ENCODE measurements around the gene PEX11B.
"Not testable (repeated sequence)": the region's sequence is repeated elsewhere in the genome, so short reads cannot be mapped to it uniquely, and the experiment has no call there.

PEX11B gene

DNA sequence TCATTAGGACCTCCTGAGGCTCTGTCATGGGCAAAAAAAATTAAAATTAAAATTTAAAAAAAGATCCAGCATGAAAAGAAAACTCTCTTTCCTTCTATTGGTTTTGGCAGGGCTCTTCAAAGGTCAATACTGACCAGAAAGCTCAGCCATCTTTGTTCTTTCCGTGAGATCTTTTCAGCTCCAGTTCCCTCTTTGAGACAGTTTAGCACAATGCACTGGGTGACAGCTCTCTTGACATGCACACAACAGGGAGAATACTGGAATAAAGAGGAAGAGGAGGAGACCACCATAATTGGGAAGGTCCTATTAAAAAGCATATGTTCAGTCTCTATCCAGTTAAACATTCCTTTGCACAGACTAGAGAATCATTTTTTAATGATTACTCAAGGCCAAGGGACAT, 33.0 kb upstream of the PEX11B start:
- DNase-seq, result no peak

GRCh38 chr1:145949219-145949618, 30.7 kb upstream of the PEX11B start:
- no peak for DNase-seq

- DNase-seq, result no peak
Observed at GRCh38 chr1:145947551-145947950, 29.0 kb upstream of the PEX11B start.

- DNase-seq, result no peak
Observed at GRCh38 chr1:145946477-145946986, 28.0 kb upstream of the PEX11B start.

DNA sequence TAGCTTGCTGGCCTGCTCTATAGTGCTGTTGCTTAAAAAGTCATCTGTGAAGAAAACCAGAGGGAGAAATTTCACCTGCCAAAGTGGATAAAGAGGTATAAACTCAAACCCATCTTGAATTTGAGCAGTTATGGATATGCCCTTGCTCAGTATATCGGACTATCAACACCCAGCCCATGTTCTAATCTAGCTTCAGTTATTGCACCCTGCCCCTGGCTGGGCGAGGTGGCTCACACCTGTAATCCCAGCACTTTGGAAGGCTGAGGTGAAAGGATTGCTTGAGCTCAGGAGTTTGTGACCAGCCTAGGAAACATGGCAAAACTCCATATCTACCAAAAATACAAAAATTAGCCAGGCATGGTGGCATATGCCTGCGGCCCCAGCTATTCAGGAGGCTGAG, 26.0 kb upstream of the PEX11B start:
- no peak for DNase-seq

DNA sequence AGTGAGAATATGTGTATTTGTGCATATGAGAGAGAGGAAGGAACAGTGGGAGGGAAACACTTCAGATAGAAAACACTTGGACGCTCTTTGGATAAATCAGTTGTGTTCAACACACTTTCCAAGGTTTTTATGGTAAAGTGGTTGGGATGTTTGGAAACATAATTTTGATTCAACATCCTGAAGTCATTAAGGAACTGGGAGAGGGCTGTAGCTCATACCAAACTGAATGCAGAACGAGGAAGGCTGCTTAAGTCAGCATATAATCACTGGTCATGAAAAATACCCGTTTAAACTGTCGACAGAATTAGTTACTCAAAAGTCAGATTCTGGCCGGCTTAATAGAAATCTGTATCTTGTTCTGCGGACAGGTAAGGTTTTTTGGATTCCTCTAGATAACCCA, 24.4 kb upstream of the PEX11B start:
- no peak for DNase-seq

GRCh38 chr1:145942405-145942804, 23.9 kb upstream of the PEX11B start:
- DNase-seq, result no peak

DNA sequence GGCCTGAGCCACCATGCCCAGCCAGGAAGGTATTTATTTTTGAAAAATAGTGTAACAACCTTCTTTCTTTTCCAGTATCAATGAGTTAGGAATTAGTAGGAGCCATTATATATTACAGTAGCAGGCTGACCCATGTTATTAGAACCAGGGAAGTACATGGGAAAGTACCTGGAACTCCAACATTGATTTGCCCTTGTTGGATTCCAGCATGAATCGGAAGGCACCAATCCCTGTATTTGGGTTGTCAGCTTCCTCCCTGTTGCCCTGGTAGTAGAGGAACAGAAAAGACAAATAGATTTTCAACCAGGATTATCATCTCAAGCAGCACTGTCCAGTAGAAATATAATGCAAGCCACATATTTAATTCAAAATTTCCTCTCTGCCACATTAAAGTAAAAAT, 18.9 kb upstream of the PEX11B start:
- no peak for DNase-seq

- DNase-seq, result no peak
Observed at GRCh38 chr1:145936247-145936646, 17.7 kb upstream of the PEX11B start.

DNA sequence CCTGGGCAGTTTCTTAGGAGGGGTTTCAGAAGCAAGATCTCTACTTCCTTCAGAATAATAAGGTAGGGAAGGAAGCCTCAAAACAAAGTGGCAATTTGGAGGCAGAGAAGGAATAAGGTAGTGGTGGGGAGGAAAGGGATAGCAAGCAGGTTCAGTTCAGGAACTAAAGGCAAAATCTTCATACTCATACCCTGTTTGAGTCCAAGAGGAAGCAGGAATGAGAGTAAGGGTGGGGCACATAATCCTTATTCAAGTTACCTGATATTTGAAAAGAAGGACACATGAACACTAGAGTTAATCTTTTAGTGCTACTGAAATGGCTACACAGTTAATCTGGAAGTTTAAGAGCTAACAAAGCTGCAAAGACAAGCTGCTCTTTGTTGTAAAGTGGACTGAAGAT, 17.2 kb upstream of the PEX11B start:
- no peak for DNase-seq

DNA sequence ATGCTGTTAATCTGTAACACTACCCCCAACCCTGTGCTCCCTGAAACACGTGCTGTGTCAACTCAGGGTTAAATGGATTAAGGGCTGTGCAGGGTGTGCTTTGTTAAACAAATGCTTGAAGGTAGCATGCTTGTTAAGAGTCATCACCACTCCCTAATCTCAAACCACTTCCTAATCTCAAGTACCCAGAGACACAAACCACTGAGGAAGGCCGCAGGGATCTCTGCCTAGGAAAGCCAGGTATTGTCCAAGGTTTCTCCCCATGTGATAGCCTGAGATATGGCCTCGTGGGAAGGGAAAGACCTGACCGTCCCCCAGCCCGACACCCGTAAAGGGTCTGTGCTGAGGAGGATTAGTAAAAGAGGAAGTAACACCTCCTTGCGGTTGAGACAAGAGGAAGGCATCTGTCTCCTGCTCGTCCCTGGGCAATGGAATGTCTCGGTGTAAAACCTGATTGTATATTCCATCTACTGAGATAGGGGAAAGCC, 14.0 kb upstream of the PEX11B start:
- DNase-seq, result peak; percentile 63

DNA sequence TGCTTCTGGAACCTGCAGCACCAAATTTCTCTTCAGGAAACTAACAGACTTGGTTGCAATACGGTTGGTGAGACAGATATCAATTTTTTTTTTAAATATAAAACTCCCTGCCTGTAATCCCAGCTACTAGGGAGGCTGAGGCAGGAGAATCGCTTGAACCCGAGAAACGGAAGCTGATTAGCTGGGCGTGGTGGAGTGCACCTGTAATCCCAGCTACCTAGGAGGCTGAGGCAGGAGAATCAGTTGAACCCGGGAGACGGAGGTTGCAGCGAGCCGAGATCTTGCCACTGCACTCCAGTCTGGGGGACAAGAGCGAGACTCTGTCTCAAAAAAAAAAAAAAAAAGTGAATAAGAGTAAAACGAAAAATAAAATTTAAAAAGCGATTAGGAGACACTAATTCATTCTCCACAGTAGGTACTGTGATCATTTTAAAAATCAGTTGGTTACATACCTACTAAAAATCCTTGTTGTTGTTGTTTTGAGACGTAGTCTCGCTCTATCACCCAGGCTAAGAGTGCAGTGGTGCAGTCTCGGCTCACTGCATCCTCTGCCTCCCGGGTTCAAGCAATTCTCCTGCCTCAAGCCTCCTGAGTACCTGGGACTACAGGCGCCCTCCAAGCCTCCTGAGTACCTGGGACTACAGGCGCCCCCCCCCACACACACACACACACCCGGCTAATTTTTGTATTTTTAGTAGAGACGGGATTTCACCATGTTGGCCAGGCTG, 9.6 kb upstream of the PEX11B start:
- DNase-seq, result no peak

GRCh38 chr1:145927063-145927886, 8.8 kb upstream of the PEX11B start, which contains the start of gene RBM8A:
RBM8A (minus strand) TSS chr1:145927484; CDS start chr1:145927426, 58 bp downstream.
- DNase-seq, result peak; percentile 99

DNA sequence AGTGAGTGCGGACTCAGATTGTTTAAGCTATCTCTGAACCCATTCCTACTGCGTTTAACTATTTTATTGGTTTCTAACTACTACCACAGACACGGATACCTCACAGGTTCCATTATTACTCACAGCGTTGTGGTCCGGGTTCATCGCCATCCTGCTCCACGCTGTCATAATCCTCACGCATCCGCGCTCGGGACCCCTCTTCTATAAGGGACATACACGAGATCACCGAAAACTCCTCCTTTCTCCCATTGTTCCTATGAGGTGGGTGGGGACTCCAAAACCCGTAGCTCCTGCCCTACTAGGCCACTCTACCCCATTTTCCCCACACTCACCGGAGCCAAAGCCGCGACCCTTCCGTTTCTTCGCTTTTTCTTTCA, 8.2 kb upstream of the PEX11B start:
- no peak for DNase-seq

- DNase-seq, result no peak
Observed at GRCh38 chr1:145922266-145922665, 3.7 kb upstream of the PEX11B start.

GRCh38 chr1:145920297-145920696, 1.8 kb upstream of the PEX11B start:
- DNase-seq, result not testable (repeated sequence)

GRCh38 chr1:145918992-145919939, 749 bp upstream of the PEX11B start:
- DNase-seq, result peak; percentile 24

DNA sequence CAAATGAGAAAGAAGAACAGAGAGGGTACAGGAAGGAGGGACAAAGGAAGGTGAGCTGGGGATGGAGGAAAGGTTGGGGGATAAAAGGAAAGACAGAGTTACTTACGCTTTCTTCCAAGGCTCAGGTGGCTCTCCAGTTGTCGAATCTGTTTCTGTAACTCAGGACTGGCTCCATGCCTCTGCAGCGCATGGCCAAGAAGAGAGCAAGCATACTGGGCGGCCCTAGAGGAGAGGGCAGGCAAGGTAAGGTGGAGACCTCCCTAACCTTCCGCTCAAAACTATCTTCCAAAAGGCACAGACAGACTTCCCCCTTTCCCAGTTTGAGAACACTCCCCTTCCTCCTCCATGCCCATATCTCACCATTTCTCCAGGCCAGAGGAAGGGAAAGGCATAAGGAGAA, 922 bp downstream of the PEX11B start:
- no peak for DNase-seq

GRCh38 chr1:145916745-145917144, 1.8 kb downstream of the PEX11B start:
- no peak for DNase-seq

- DNase-seq, result no peak
Observed at GRCh38 chr1:145912128-145912641, 6.3 kb downstream of the PEX11B start.

- DNase-seq, result no peak
Observed at GRCh38 chr1:145908653-145909052, 9.9 kb downstream of the PEX11B start.

DNA sequence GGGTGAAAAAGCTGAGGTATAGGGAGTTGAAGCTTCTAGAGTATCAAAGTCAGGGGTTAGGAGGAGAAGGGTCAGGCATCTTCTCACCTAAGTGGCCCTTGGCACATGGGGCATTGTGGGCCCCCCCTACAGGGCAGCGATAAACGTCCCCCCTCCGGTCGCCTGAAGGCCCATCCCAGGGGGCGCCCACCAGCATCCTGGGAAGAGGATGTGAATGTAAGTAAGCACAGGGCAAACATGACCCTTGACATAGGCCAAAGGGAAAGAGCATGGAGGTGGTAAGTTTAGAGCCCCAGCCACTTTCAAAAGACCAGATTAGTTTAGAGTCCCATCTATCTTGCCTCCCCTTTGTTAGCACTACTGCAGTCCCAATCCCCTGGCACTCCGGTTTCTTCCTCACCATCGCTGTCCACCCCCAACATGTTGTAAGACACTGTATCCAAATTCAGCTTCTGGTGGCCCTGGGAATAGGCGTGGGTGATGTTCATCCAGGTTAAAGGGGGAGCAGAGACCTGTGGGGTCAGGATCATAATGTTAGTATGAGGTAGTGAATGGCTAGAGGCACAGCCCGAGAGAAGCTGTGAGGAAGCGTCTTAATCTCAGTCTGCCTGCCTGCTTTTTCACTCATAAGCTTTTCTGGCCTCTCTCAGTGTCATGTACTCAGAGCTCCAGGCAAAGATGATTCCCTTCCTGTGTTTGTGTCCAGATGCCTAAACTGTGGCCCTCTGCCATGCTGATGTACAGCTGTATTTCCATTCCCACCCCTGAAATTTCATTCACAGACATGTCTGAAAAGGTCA, 11.4 kb downstream of the PEX11B start:
- DNase-seq, result no peak
